H1 (cell line): ENCODE data around the gene RLBP1.

Source experiments
- ATF3 ChIP-seq: IDR thresholded peaks from 2 replicates; pipeline ENCODE4 v1.6.1; 2011; ENCODE audit warnings: low read depth, mild to moderate bottlenecking, low read length; ENCODE audit not compliant: insufficient read depth
- BCL11A ChIP-seq, 2 experiments: IDR thresholded peaks; one replicate each; pipeline ENCODE4 v1.6.1; 2011; ENCODE audit warnings: low read depth in 2 of 2, low read length in 2 of 2, mild to moderate bottlenecking in 2 of 2
- BRCA1 ChIP-seq: IDR thresholded peaks from 2 replicates; pipeline ENCODE4 v1.6.1; 2012; ENCODE audit warnings: low read depth, low read length, improper control_type of control experiment
- CEBPB ChIP-seq: IDR thresholded peaks from 2 replicates; pipeline ENCODE4 v1.6.1; 2012; ENCODE audit warnings: low read depth, low read length
- CHD2 ChIP-seq: IDR thresholded peaks from 2 replicates; pipeline ENCODE4 v1.6.1; 2012; ENCODE audit warnings: low read length, improper control_type of control experiment
- E2F6 ChIP-seq: IDR thresholded peaks from 2 replicates; pipeline ENCODE4 v1.6.1; 2012; ENCODE audit warnings: inconsistent platforms
- EP300 ChIP-seq, 2 experiments: IDR thresholded peaks; 1 replicate in 1 of 2; 2 replicates in 1 of 2; pipeline ENCODE4 v1.6.1; 2011 to 2012; ENCODE audit warnings: low read depth in 2 of 2, low read length in 2 of 2, mild to moderate bottlenecking in 2 of 2, borderline replicate concordance in 1 of 2, inconsistent platforms in 1 of 2, moderate library complexity in 1 of 2
- EZH2 ChIP-seq: fragments of 200-600 bp; sonication (generic); IDR thresholded peaks from 2 replicates; pipeline ENCODE4 v1.7.1; 2012; ENCODE audit warnings: low read depth, mild to moderate bottlenecking, moderate library complexity, low read length, inconsistent platforms; ENCODE audit not compliant: severe bottlenecking
- KDM5A ChIP-seq: fragments of 200-600 bp; IDR thresholded peaks from 2 replicates; pipeline ENCODE4 v1.7.1; 2012; ENCODE audit warnings: mild to moderate bottlenecking, low read length, inconsistent platforms, mixed read lengths
- POLR2AphosphoS5 ChIP-seq: IDR thresholded peaks from 2 replicates; pipeline ENCODE4 v1.6.1; 2011; ENCODE audit warnings: low read depth, low read length
- RBBP5 ChIP-seq: IDR thresholded peaks from 2 replicates; pipeline ENCODE4 v1.7.1; 2012; ENCODE audit warnings: low read depth, mild to moderate bottlenecking, inconsistent platforms, low read length, moderate library complexity, borderline replicate concordance
- RFX5 ChIP-seq: IDR thresholded peaks from 2 replicates; pipeline ENCODE4 v1.6.1; 2011; ENCODE audit warnings: low read depth, low read length, improper control_type of control experiment, borderline replicate concordance
- TF ChIP-seq, protein P1 (sequence below), 3 experiments: IDR thresholded peaks; 1 replicate in 2 of 3; 2 replicates in 1 of 3; pipeline versions ENCODE4 v1.5.1 to v1.6.1; 2011; ENCODE audit warnings: low read length in 3 of 3, mild to moderate bottlenecking in 3 of 3, inconsistent platforms in 2 of 3, low read depth in 1 of 3, moderate library complexity in 1 of 3; ENCODE audit not compliant: insufficient read depth in 1 of 3; ENCODE audit errors: control extremely low read depth in 1 of 3
- TF ChIP-seq, protein P2 (sequence below): IDR thresholded peaks from 2 replicates; pipeline ENCODE4 v1.6.1; 2012; ENCODE audit warnings: inconsistent platforms

DNA sequence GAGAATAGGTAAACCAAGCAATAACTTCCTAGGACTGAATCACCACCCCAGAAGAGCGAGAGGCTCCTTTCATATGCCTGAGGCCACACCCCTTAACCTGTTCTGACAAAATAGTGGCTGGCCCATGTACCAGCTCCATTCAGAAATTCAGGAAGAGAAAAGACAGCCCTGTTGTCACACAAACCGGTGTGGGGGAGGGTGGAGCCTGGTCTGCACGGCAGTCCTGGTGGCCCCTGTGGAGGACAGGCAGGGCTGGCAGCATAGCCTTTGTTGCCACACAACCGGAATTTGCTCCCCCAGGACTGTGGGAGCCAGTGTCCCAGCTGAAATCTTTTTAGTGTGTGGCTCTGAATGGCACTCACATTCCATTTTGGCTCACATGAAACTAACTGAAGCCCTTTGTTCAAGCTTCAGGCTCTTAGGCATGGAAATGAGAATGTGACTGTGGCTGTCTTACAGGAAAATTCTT lies 23.8 kb downstream of the RLBP1 start:
- TF ChIP-seq, protein P1, sequence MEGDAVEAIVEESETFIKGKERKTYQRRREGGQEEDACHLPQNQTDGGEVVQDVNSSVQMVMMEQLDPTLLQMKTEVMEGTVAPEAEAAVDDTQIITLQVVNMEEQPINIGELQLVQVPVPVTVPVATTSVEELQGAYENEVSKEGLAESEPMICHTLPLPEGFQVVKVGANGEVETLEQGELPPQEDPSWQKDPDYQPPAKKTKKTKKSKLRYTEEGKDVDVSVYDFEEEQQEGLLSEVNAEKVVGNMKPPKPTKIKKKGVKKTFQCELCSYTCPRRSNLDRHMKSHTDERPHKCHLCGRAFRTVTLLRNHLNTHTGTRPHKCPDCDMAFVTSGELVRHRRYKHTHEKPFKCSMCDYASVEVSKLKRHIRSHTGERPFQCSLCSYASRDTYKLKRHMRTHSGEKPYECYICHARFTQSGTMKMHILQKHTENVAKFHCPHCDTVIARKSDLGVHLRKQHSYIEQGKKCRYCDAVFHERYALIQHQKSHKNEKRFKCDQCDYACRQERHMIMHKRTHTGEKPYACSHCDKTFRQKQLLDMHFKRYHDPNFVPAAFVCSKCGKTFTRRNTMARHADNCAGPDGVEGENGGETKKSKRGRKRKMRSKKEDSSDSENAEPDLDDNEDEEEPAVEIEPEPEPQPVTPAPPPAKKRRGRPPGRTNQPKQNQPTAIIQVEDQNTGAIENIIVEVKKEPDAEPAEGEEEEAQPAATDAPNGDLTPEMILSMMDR (IDR thresholded peaks at IDR 0.05; ENCODE audit: control extremely low read depth in 1 of 3, insufficient read depth in 1 of 3, low read depth in 1 of 3, low read length in 3 of 3): no peak
- TF ChIP-seq BRCA1 (no peak), RFX5 (no peak), POLR2AphosphoS5 (0 out of 2 replicates have a peak, but pooled peaks have one; percentile 45), E2F6 (no peak), ATF3 (no peak), KDM5A (no peak), CEBPB (peak; percentile 40; the same call in 1 of the 2 replicates), RBBP5 (peak; percentile 81; the same call in 1 of the 2 replicates), BCL11A (IDR thresholded peaks at IDR 0.05; ENCODE audit: low read depth in 2 of 2, low read length in 2 of 2) (no peak), CHD2 (no peak), EZH2 (no peak), EP300 (IDR thresholded peaks at IDR 0.05; ENCODE audit: borderline replicate concordance in 1 of 2, low read depth in 2 of 2, low read length in 2 of 2) (no peak)
- TF ChIP-seq, protein P2, sequence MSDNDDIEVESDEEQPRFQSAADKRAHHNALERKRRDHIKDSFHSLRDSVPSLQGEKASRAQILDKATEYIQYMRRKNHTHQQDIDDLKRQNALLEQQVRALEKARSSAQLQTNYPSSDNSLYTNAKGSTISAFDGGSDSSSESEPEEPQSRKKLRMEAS: no peak
